H1 (cell line): ENCODE data around the gene NRAS. TPM values are rescaled to one million over a fixed set of nuclear protein-coding genes. Genes with fewer than 3 reads are reported as not detected.

Experiments
- EGR1 ChIP-seq: IDR thresholded peaks from 2 replicates; pipeline ENCODE4 v1.6.1; 2011; ENCODE audit warnings: low read depth, low read length, borderline replicate concordance
- HDAC2 ChIP-seq, 2 experiments: fragments of 300-600 bp in 1 of 2; sonication (generic) in 1 of 2; IDR thresholded peaks; 2 replicates each; pipeline ENCODE4 v1.6.1; 2011 to 2012; ENCODE audit warnings: low read depth in 2 of 2, low read length in 2 of 2, mild to moderate bottlenecking in 2 of 2, moderate library complexity in 2 of 2, borderline replicate concordance in 1 of 2, inconsistent platforms in 1 of 2
- PHF8 ChIP-seq: fragments of 200-600 bp; sonication (generic); conservative IDR thresholded peaks from 2 replicates; pipeline ENCODE4 v1.7.1; 2012; ENCODE audit warnings: low read depth, mild to moderate bottlenecking, inconsistent platforms, low read length, moderate library complexity
- RBBP5 ChIP-seq: IDR thresholded peaks from 2 replicates; pipeline ENCODE4 v1.7.1; 2012; ENCODE audit warnings: low read depth, mild to moderate bottlenecking, inconsistent platforms, low read length, moderate library complexity, borderline replicate concordance
- polyA plus RNA-seq, 7 experiments: library from polyadenylated mRNA; depleted of rRNA in 3 of 7; stranded (reverse) in 5 of 7; unstranded in 2 of 7; fragments of >200 nt in 5 of 7; fragments of 200-250 nt in 2 of 7; gene quantifications; 1 replicate in 5 of 7; 2 replicates in 1 of 7; 4 replicates in 1 of 7; pipeline versions ENCODE4 v1.2.1 to v1.2.3, GENCODE V29; 2011 to 2013; ENCODE audit warnings: missing spikeins in 2 of 7, mixed read lengths in 2 of 7
- total RNA-seq: library from RNA; stranded (reverse); fragmentation: NEBNext Ultra II Directional; extraction: Animal tissue kit (Norgen Biotek cat#: 25700); gene quantifications from 2 replicates; pipeline ENCODE4 v1.2.1, GENCODE V29; 2021

Gene NRAS
- total and polyA plus RNA-seq, 2 of the 8 experiments (the other 6 are each of a cell fraction or from before 2014, with no cell fraction given), result 24.5 to 65.1 TPM

DNA sequence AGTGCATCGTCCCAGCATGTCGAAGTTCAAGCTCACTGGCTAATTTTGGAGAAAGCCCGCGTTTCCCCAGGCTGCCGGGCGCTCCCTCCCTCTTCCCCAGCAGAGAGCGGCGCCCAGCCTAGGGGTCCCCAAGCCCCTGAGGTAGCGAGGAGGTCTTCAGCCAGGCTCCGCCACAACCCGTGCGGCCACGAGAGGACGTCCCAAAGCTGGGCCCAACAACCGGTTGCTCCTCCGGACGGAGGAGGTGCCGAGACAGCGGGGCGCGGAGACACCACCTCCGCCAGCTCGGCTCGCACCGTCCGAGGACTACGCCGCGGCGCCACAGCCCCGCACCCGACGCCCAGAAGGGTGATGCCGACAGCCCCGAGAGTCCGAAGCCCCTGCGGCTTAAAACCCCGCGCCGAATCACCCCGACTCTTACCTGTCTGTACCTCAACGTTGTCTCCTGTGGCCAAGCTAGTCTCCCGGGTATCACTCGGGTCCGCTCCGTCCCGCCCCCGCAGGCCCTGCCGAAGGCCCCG, 46.9 kb downstream of the NRAS start, which contains the start of gene DENND2C (continued):
- TF ChIP-seq RBBP5 (peak; percentile 96), PHF8 (0 out of 2 replicates have a peak, but pooled peaks have one; percentile 49), EGR1 (peak; percentile 98), HDAC2 (IDR thresholded peaks at IDR 0.05; ENCODE audit: borderline replicate concordance in 1 of 2, low read depth in 2 of 2, low read length in 2 of 2) (0 out of 4 replicates have a peak, but pooled peaks of 1 of the 2 experiments have one; percentile 18)
